ENCODE measurements around the gene TRIM54.

- TF ChIP-seq CTCF (conservative IDR thresholded peaks at IDR 0.05; ENCODE audit: low read depth, low read length), result no peak
- no peak for TF ChIP-seq EZH2 (IDR thresholded peaks at IDR 0.05; ENCODE audit: borderline replicate concordance, low read depth, low read length, poor library complexity, severe bottlenecking)
These were observed 26.2 kb downstream of the TRIM54 start, which contains the start of gene UCN for GRCh38 chr2:27308359-27308881.

All from A673 (cell line).